HG02623 (cell line): Measurements from ENCODE around the gene ZNF66.
"Not testable (repeated sequence)": the region's sequence is repeated elsewhere in the genome, so short reads cannot be mapped to it uniquely, and the experiment has no call there.

Source experiments
- ATAC-seq: cut with Tn5 transposase; IDR thresholded peaks from one replicate; pipeline ENCODE4 v1.9.1; 2021; ENCODE audit warnings: moderate library complexity; ENCODE audit not compliant: unreplicated experiment

The ZNF66 gene

GRCh38 chr19:20776083-20777076 is at the start of gene ZNF66:
TSS of gene ZNF66 (plus strand) at chr19:20776304. CDS start at chr19:20776448, 144 bp downstream.
- ATAC-seq: peak; percentile 98

DNA sequence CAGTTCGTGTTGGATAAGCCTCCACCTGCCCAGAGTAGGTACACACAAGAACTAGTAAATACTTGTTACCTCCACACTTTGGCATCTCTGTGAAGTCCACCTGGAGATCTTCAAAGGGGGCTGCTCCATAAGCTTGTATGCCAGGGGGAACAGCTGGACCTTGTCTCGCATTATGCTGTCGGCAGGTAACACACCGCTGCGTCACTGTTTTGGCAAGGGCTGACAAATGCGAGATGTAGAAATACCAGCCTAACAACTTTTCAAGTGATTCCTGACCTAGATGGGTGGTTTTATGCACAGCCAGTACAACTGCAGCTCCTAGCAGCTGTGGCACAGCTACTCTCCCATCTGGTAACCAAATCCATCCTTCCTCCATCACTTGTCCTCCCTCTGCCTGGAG is 25.9 kb upstream of the ZNF66 start:
- ATAC-seq: not testable (repeated sequence)

GRCh38 chr19:20752291-20752690 is 23.8 kb upstream of the ZNF66 start:
- ATAC-seq: not testable (repeated sequence)

DNA sequence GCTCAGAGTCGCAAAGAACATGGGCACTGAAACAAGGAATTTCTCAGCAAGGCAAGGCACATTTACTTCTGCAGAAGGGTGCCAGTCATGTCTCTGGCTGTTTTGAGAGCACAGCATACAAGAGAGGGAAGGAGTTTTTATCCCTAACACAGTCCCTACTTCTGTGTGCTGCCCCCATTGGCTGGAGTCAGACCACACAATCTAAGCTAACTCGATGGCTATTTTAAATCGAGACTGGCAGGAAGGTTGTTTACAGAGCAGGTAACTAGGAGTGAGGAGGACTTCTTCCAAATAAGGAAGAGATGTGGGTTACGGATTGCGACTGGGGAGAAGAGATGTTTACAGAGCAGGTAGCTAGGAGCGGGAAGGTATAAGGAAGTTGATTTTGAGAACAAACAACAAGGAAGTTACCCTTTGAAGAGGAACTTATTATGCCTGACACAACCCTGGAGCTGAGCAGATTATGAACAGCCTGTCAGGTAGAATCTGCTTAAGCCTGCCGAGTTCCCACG is 6.8 kb upstream of the ZNF66 start:
- ATAC-seq: not testable (repeated sequence)

DNA sequence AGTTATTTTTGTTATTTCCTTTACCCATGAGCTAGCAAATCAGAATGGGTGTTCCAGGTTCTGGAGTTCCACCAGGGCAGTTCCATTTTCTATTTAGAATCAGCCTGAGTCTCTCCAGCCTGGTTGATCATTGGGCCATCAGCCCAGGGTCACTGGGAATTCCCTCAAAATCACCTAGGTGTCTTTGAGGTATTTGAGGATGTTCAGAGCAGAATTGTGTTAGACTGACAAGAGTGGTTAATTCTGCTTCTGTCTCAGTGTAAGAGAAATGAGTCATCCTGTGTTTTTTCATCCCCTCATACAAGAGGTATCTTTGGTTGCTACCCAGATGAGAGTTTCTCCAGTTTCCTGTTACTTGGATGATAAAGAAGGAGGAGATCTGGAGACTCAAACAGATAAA is 11.7 kb downstream of the ZNF66 start:
- no peak for ATAC-seq

GRCh38 chr19:20791806-20792205 is 15.7 kb downstream of the ZNF66 start:
- no peak for ATAC-seq

DNA sequence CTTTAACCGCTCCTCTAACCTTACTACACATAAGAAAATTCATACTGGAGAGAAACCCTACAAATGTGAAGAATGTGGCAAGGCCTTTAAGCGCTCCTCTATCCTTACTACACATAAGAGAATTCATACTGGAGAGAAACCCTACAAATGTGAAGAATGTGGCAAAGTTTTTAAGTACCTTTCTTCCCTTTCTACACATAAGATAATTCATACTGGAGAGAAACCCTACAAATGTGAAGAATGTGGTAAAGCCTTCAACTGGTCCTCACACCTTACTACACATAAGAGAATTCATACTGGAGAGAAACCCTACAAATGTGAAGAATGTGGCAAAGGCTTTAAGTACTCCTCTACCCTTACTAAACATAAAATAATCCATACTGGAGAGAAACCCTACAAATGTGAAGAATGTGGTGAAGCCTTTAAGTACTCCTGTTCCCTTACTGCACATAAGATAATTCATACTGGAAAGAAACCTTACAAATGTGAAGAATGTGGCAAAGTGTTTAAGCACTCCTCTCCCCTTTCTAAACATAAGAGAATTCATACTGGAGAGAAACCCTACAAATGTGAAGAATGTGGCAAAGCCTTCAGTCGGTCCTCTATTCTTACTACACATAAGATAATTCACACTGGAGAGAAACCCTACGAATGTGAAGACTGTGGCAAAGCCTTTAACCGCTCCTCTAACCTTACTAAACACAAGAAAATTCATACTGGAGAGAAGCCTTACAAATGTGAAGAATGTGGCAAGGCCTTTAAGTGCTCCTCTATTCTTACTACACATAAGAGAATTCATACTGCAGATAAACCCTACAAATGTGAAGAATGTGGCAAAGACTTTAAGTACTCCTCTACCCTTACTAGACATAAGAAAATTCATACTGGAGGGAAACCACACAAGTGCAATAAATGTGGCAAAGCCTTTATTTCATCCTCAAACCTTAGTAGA is 30.5 kb downstream of the ZNF66 start:
- ATAC-seq: not testable (repeated sequence)

GRCh38 chr19:20840371-20840770 is 64.3 kb downstream of the ZNF66 start:
- no peak for ATAC-seq
